Epithelial cell of prostate (primary cell): ENCODE measurements around the gene NMNAT2.
A peak's percentile ranks its signal among the peaks of the same experiment; 100 is the strongest.
"Not testable (repeated sequence)": the region's sequence is repeated elsewhere in the genome, so short reads cannot be mapped to it uniquely, and the experiment has no call there.

Source experiments
- DNase-seq: peaks from one replicate; pipeline ENCODE4 v3.0.0-alpha.2; 2011; ENCODE audit warnings: low read depth, low spot score
- H3K27ac ChIP-seq: fragments of 450-650 bp; 2 replicates; pipeline ENCODE4 v1.5.1; 2017; ENCODE audit warnings: mild to moderate bottlenecking

The NMNAT2 gene

GRCh38 chr1:183417772-183418491 lies at the start of gene NMNAT2:
TSS of gene NMNAT2 (minus strand) at chr1:183418380. CDS start at chr1:183418267, 113 bp downstream.
- H3K27ac ChIP-seq, result no peak within 1 kb of the TSS

GRCh38 chr1:183467687-183468086 lies 49.5 kb upstream of the NMNAT2 start:
- H3K27ac ChIP-seq, result peak overlapping the region; percentile 83
- peak; percentile 41 for DNase-seq

More at GRCh38 chr1:183417772-183418491, at the start of gene NMNAT2:
- DNase-seq, result no peak

GRCh38 chr1:183466781-183467180 lies 48.6 kb upstream of the NMNAT2 start:
- peak overlapping the region; percentile 83 for H3K27ac ChIP-seq
- DNase-seq, result no peak

- DNase-seq, result no peak
- no peak overlapping the region for H3K27ac ChIP-seq
Measured at GRCh38 chr1:183463566-183463965, 45.4 kb upstream of the NMNAT2 start.

GRCh38 chr1:183461350-183461749 lies 43.2 kb upstream of the NMNAT2 start:
- H3K27ac ChIP-seq, result peak overlapping the region; percentile 66
- no peak for DNase-seq

GRCh38 chr1:183460596-183460995 lies 42.4 kb upstream of the NMNAT2 start:
- H3K27ac ChIP-seq, result peak overlapping the region; percentile 66
- no peak for DNase-seq

GRCh38 chr1:183457449-183457848 lies 39.3 kb upstream of the NMNAT2 start:
- DNase-seq, result no peak
- H3K27ac ChIP-seq, result no peak overlapping the region

- no peak overlapping the region for H3K27ac ChIP-seq
- no peak for DNase-seq
Measured at GRCh38 chr1:183456826-183457225, 38.6 kb upstream of the NMNAT2 start.

- H3K27ac ChIP-seq, result peak overlapping the region; percentile 77
- peak; percentile 60 for DNase-seq
Measured at GRCh38 chr1:183454377-183454776, 36.2 kb upstream of the NMNAT2 start.

GRCh38 chr1:183450093-183450492 lies 31.9 kb upstream of the NMNAT2 start:
- H3K27ac ChIP-seq, result no peak overlapping the region
- no peak for DNase-seq

GRCh38 chr1:183449223-183449770 lies 31.1 kb upstream of the NMNAT2 start:
- no peak for DNase-seq
- H3K27ac ChIP-seq, result no peak overlapping the region

GRCh38 chr1:183444243-183444642 lies 26.1 kb upstream of the NMNAT2 start:
- no peak for DNase-seq
- no peak overlapping the region for H3K27ac ChIP-seq

GRCh38 chr1:183443466-183443865 lies 25.3 kb upstream of the NMNAT2 start:
- H3K27ac ChIP-seq, result no peak overlapping the region
- DNase-seq, result no peak

- no peak for DNase-seq
- H3K27ac ChIP-seq, result no peak overlapping the region
Measured at GRCh38 chr1:183443011-183443410, 24.8 kb upstream of the NMNAT2 start.

- DNase-seq, result no peak
- no peak overlapping the region for H3K27ac ChIP-seq
Measured at GRCh38 chr1:183438060-183438459, 19.9 kb upstream of the NMNAT2 start.

- DNase-seq, result no peak
Measured at GRCh38 chr1:183435497-183435896, 17.3 kb upstream of the NMNAT2 start.

GRCh38 chr1:183433703-183434102 lies 15.5 kb upstream of the NMNAT2 start:
- no peak overlapping the region for H3K27ac ChIP-seq
- DNase-seq, result no peak

More at GRCh38 chr1:183435497-183435896, 17.3 kb upstream of the NMNAT2 start:
- H3K27ac ChIP-seq, result no peak overlapping the region

- peak; percentile 43 for DNase-seq
- H3K27ac ChIP-seq, result peak overlapping the region; percentile 75
Measured at GRCh38 chr1:183432548-183432875, 14.3 kb upstream of the NMNAT2 start.

- H3K27ac ChIP-seq, result peak overlapping the region; percentile 75
- DNase-seq, result no peak
Measured at GRCh38 chr1:183431840-183432547, 13.8 kb upstream of the NMNAT2 start.

- DNase-seq, result not testable (repeated sequence)
Measured at GRCh38 chr1:183427591-183427990, 9.4 kb upstream of the NMNAT2 start.

GRCh38 chr1:183424691-183425090 lies 6.5 kb upstream of the NMNAT2 start:
- no peak for DNase-seq
- H3K27ac ChIP-seq, result no peak overlapping the region

More at GRCh38 chr1:183427591-183427990, 9.4 kb upstream of the NMNAT2 start:
- H3K27ac ChIP-seq, result not testable (repeated sequence)
